SK-N-MC (cell line): ENCODE measurements around the gene NEXN.

Experiments used
- EZH2 ChIP-seq: fragments of 200-600 bp; sonication (generic); IDR thresholded peaks from one replicate; pipeline ENCODE4 v1.6.1; 2017; ENCODE audit warnings: antibody characterized with exemption
- POLR2AphosphoS5 ChIP-seq: IDR thresholded peaks from 2 replicates; pipeline ENCODE4 v1.6.1; 2012; ENCODE audit warnings: mild to moderate bottlenecking, low read depth, low read length, borderline replicate concordance

DNA sequence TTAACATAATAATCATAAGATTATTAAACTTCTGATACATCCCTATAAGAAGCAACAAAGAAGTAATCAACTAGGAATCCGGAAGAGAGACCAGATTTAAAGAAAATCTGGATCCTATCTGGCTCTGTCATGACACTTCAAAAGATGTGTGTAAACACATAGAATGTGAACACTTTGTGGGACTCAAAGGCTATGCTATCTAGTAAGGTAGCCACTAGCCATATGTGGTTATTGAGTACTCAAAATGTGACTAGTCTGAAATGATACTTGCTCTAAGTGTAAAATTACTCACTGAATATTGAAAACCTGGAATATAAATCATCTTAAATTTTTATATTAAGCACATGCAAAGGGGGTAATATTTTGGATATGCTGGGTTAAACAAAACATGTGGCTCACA lies 81.8 kb downstream of the NEXN start:
- no peak for TF ChIP-seq EZH2
- no peak for TF ChIP-seq POLR2AphosphoS5
